B cell (primary cell): ENCODE measurements around the gene ST6GALNAC3. TPM values are rescaled to one million over a fixed set of nuclear protein-coding genes. Genes with fewer than 3 reads are reported as not detected.

Source experiments
- ATAC-seq: fragments of 200-7000 bp; cut with Tn5 transposase; one replicate; pipeline ENCODE4 v1.10.0; 2021; ENCODE audit warnings: low read depth, mild to moderate bottlenecking, moderate number of reproducible peaks, moderate library complexity
- CTCF ChIA-PET: fragments of 350-600 bp; sonication (Branson Sonifier 250); formaldehyde crosslinking; loops from one replicate; lab custom pipeline; 2021; ENCODE audit warnings: antibody characterized with exemption, inconsistent platforms; lab: Charles Lee
- POLR2A ChIA-PET: fragments of 350-600 bp; sonication (Branson Sonifier 250); formaldehyde crosslinking; loops from one replicate; lab custom pipeline; 2021; ENCODE audit warnings: antibody characterized with exemption; lab: Charles Lee
- DNase-seq: peaks from one replicate; pipeline ENCODE4 v3.0.0; 2013
- H2AFZ ChIP-seq: 2 replicates; pipeline ENCODE4 v1.6.1; 2012; ENCODE audit warnings: mild to moderate bottlenecking, low read depth, low read length; ENCODE audit not compliant: insufficient read depth, poor library complexity, severe bottlenecking
- H3K27ac ChIP-seq, 2 donors: 1 replicate in 1 of 2; 2 replicates in 1 of 2; pipeline ENCODE4 v1.5.1; 2012 to 2013; ENCODE audit warnings: low read length in 2 of 2, mild to moderate bottlenecking in 2 of 2, moderate library complexity in 1 of 2
- H3K27me3 ChIP-seq, 4 experiments: fragments of 200-600 bp in 1 of 4; sonication (generic) in 1 of 4; replicated peaks in 1 of 4; 1 replicate in 2 of 4; 2 replicates in 2 of 4; pipeline versions ENCODE4 v1.6.1 to v1.7.0; 2013 to 2016; ENCODE audit warnings: low read length in 3 of 4, mild to moderate bottlenecking in 2 of 4, mixed read lengths in 1 of 4, moderate library complexity in 1 of 4; ENCODE audit not compliant: insufficient read depth in 4 of 4, control insufficient read depth in 3 of 4; ENCODE audit errors: control extremely low read depth in 1 of 4
- H3K36me3 ChIP-seq, 2 experiments: replicated peaks in 1 of 2; 1 replicate in 1 of 2; 2 replicates in 1 of 2; pipeline versions ENCODE4 v1.6.1 to v1.7.1; 2013; ENCODE audit warnings: low read length in 1 of 2; ENCODE audit not compliant: insufficient read depth in 2 of 2, control insufficient read depth in 1 of 2; ENCODE audit errors: control extremely low read depth in 1 of 2, extremely low read depth in 1 of 2
- H3K4me1 ChIP-seq, 2 donors: fragments of 200-600 bp in 1 of 2; sonication (generic) in 1 of 2; 1 replicate in 1 of 2; 2 replicates in 1 of 2; pipeline versions ENCODE4 v1.5.1 to v1.6.1; 2013 to 2017; ENCODE audit warnings: low read length in 2 of 2; ENCODE audit not compliant: control insufficient read depth in 2 of 2, insufficient read depth in 2 of 2
- H3K4me2 ChIP-seq: replicated peaks from 2 replicates; pipeline ENCODE3; 2012; ENCODE audit warnings: mild to moderate bottlenecking, low read depth, low read length; ENCODE audit not compliant: poor library complexity, severe bottlenecking
- H3K4me3 ChIP-seq, 5 experiments: fragments of 200-600 bp in 1 of 5; sonication (generic) in 1 of 5; 1 replicate in 3 of 5; 2 replicates in 2 of 5; pipeline versions ENCODE4 v1.5.1 to v1.7.0; 2011 to 2016; ENCODE audit warnings: low read length in 4 of 5, mild to moderate bottlenecking in 4 of 5, low read depth in 2 of 5, control low read depth in 1 of 5, moderate library complexity in 1 of 5; ENCODE audit not compliant: insufficient read depth in 1 of 5; ENCODE audit errors: control extremely low read depth in 1 of 5, extremely low read depth in 1 of 5
- H3K79me2 ChIP-seq: fragments of 200-600 bp; sonication (generic); one replicate; pipeline ENCODE4 v1.6.0; 2016; ENCODE audit warnings: low read length; ENCODE audit not compliant: control insufficient read depth, insufficient read depth
- H3K9ac ChIP-seq: fragments of 200-600 bp; sonication (generic); 2 replicates; pipeline ENCODE4 v1.6.1; 2017; ENCODE audit warnings: mild to moderate bottlenecking, low read length, moderate library complexity
- H3K9me3 ChIP-seq, 3 donors: one replicate each; pipeline versions ENCODE4 v1.6.1 to v1.7.1; 2013; ENCODE audit warnings: low read length in 2 of 3; ENCODE audit not compliant: control insufficient read depth in 2 of 3, insufficient read depth in 1 of 3; ENCODE audit errors: control extremely low read depth in 1 of 3
- H4K20me1 ChIP-seq: 2 replicates; pipeline ENCODE4 v1.6.0; 2012; ENCODE audit warnings: mild to moderate bottlenecking, low read length; ENCODE audit not compliant: insufficient read depth, control insufficient read depth, poor library complexity, severe bottlenecking
- H3K27ac Mint-ChIP-seq: one replicate; pipeline ENCODE4 v1.8.0; 2021; ENCODE audit warnings: mixed read lengths
- H3K27me3 Mint-ChIP-seq: one replicate; pipeline ENCODE4 v1.8.0; 2021; ENCODE audit warnings: mixed read lengths
- H3K4me1 Mint-ChIP-seq: one replicate; pipeline ENCODE4 v1.8.0; 2021; ENCODE audit warnings: mixed read lengths
- H3K4me3 Mint-ChIP-seq: one replicate; pipeline ENCODE4 v1.8.0; 2021; ENCODE audit warnings: mixed read lengths
- H3K9me3 Mint-ChIP-seq: one replicate; pipeline ENCODE4 v1.8.0; 2022; ENCODE audit warnings: mixed read lengths; ENCODE audit not compliant: insufficient read depth
- EZH2 ChIP-seq: IDR thresholded peaks from 2 replicates; pipeline ENCODE4 v1.6.1; 2012; ENCODE audit warnings: borderline replicate concordance, low read depth, mild to moderate bottlenecking, moderate library complexity, low read length; ENCODE audit not compliant: insufficient read depth, poor library complexity, severe bottlenecking
- WGBS: methylation state at CpG from one replicate; pipeline ENCODE4 v1.1.5; 2013; ENCODE audit warnings: missing lambda C conversion rate; ENCODE audit not compliant: insufficient coverage; 5-methylcytosine and 5-hydroxymethylcytosine counted together
- intact Hi-C: fragments of 100-400 bp; cut with micrococcal nuclease; formaldehyde crosslinking; loops from one replicate; pipeline ENCODE4 v1.10.0; 2022
- polyA plus RNA-seq: library from polyadenylated mRNA; depleted of rRNA; stranded (reverse); fragments of >200 nt; gene quantifications from 2 replicates; pipeline ENCODE4 v1.2.3, GENCODE V29; 2012
- total RNA-seq, 2 donors: library from RNA; stranded (reverse); fragments of 120-200 nt in 1 of 2; gene quantifications; 1 replicate in 1 of 2; 2 replicates in 1 of 2; pipeline versions ENCODE4 v1.2.3 to v1.2.4, GENCODE V29; 2013 to 2022
- TF ChIP-seq, protein P1 (sequence below): fragments of 200-600 bp; IDR thresholded peaks from one replicate; pipeline ENCODE4 v1.8.0; 2022; ENCODE audit warnings: antibody characterized with exemption, mild to moderate bottlenecking

Gene ST6GALNAC3
- total and polyA plus RNA-seq, 2 donors (not counting 1 experiment from before 2014, with no cell fraction given), result 3.0 to 17.3 TPM

DNA sequence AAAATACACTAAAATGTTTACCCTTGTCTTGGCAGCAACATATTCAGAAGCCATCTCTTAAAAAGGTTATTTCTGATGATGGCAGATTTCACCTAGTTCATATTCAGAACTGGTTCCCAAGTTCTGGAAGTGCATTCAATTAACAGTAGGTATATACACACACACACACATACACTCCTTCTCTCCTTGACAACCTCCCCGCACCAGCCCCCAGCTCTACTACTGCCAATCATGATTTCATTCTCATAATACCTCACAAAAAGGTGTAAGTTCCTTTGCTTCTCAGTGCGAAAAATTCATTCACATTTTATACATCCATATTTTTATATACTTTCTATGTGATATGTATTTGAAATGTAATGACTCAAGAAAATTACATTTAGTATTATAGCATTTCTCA, 564.6 kb downstream of the ST6GALNAC3 start:
- ChIA-PET CTCF (no interaction called here), POLR2A (no interaction called here)
- H3K36me3 ChIP-seq, result no peaks in the 10 kb centered on the region
- Mint-ChIP-seq H3K9me3 (no peaks in the 10 kb centered on the region), H3K4me3 (no peak overlapping the region), H3K27me3 (no peaks in the 10 kb centered on the region), H3K4me1 (no peaks in the 10 kb centered on the region), H3K27ac (no peak overlapping the region)
- TF ChIP-seq EZH2, result no peak
- TF ChIP-seq, protein P1, sequence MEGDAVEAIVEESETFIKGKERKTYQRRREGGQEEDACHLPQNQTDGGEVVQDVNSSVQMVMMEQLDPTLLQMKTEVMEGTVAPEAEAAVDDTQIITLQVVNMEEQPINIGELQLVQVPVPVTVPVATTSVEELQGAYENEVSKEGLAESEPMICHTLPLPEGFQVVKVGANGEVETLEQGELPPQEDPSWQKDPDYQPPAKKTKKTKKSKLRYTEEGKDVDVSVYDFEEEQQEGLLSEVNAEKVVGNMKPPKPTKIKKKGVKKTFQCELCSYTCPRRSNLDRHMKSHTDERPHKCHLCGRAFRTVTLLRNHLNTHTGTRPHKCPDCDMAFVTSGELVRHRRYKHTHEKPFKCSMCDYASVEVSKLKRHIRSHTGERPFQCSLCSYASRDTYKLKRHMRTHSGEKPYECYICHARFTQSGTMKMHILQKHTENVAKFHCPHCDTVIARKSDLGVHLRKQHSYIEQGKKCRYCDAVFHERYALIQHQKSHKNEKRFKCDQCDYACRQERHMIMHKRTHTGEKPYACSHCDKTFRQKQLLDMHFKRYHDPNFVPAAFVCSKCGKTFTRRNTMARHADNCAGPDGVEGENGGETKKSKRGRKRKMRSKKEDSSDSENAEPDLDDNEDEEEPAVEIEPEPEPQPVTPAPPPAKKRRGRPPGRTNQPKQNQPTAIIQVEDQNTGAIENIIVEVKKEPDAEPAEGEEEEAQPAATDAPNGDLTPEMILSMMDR, result no peak
- DNase-seq (no peak), ATAC-seq (no peak)
- intact Hi-C loops, result no loop called here
- H4K20me1 ChIP-seq, result no peaks in the 10 kb centered on the region
- no peak overlapping the region for H3K4me2 ChIP-seq
- H3K9ac ChIP-seq, result no peak overlapping the region
- H2AFZ ChIP-seq, result no peak overlapping the region
- H3K79me2 ChIP-seq, result no peaks in the 10 kb centered on the region
- H3K4me1 ChIP-seq, result no peaks in the 10 kb centered on the region
- no peaks in the 10 kb centered on the region for H3K9me3 ChIP-seq
- no CpG with 5 or more reads among the region's 2 CpGs for WGBS
- H3K27ac ChIP-seq, result no peak overlapping the region
- no peak overlapping the region for H3K4me3 ChIP-seq
- H3K27me3 ChIP-seq, result no peaks in the 10 kb centered on the region

DNA sequence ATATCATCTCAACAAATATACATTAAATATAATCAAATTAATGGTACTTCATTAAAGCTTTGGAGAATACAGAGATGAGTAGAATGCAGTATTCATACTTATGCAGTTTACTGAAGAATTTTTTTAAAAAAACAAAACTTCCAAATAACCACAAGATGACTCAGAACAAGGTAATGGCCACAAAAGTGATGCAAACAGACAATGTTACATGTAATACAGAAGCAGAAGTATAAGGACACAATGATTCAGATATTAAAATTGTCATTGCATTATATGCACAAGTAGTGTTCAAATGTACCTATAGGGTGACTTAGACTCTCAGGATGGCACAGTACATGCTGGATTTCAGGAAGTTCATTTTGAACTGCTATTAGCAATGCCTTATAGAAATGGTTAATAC, 565.5 kb downstream of the ST6GALNAC3 start:
- no peak overlapping the region for H3K4me3 ChIP-seq
- no peak for ATAC-seq
- Mint-ChIP-seq H3K4me1 (no peaks in the 10 kb centered on the region), H3K27ac (no peak overlapping the region), H3K4me3 (no peak overlapping the region), H3K27me3 (no peaks in the 10 kb centered on the region), H3K9me3 (no peaks in the 10 kb centered on the region)
- no peaks in the 10 kb centered on the region for H3K79me2 ChIP-seq
- intact Hi-C loops, result no loop called here
- H3K9me3 ChIP-seq, result no peaks in the 10 kb centered on the region
- H3K9ac ChIP-seq, result no peak overlapping the region
- CTCF ChIA-PET, result no interaction called here
- H3K4me2 ChIP-seq, result no peak overlapping the region
- no peaks in the 10 kb centered on the region for H4K20me1 ChIP-seq
- POLR2A ChIA-PET, result no interaction called here
- DNase-seq, result no peak
- no peak overlapping the region for H2AFZ ChIP-seq
- H3K27ac ChIP-seq, result no peak overlapping the region
- H3K27me3 ChIP-seq, result no peaks in the 10 kb centered on the region
- H3K4me1 ChIP-seq, result no peaks in the 10 kb centered on the region
- no peaks in the 10 kb centered on the region for H3K36me3 ChIP-seq
- TF ChIP-seq EZH2, result no peak
